GM19452 (cell line): ENCODE results near the gene BEST3.
A peak's percentile ranks its signal among the peaks of the same experiment; 100 is the strongest.

Source experiments
- ATAC-seq: cut with Tn5 transposase; IDR thresholded peaks from one replicate; pipeline ENCODE4 v1.9.1; 2021; ENCODE audit not compliant: unreplicated experiment

BEST3 gene

GRCh38 chr12:69698769-69699540 is at the start of gene BEST3:
TSS of gene BEST3 (minus strand) at chr12:69699303. CDS start at chr12:69697798, 1,505 bp downstream.
- ATAC-seq = no peak

GRCh38 chr12:69744109-69744508 is 45.0 kb upstream of the BEST3 start:
- no peak for ATAC-seq

GRCh38 chr12:69739287-69740191 is 40.4 kb upstream of the BEST3 start:
- peak; percentile 50 for ATAC-seq

DNA sequence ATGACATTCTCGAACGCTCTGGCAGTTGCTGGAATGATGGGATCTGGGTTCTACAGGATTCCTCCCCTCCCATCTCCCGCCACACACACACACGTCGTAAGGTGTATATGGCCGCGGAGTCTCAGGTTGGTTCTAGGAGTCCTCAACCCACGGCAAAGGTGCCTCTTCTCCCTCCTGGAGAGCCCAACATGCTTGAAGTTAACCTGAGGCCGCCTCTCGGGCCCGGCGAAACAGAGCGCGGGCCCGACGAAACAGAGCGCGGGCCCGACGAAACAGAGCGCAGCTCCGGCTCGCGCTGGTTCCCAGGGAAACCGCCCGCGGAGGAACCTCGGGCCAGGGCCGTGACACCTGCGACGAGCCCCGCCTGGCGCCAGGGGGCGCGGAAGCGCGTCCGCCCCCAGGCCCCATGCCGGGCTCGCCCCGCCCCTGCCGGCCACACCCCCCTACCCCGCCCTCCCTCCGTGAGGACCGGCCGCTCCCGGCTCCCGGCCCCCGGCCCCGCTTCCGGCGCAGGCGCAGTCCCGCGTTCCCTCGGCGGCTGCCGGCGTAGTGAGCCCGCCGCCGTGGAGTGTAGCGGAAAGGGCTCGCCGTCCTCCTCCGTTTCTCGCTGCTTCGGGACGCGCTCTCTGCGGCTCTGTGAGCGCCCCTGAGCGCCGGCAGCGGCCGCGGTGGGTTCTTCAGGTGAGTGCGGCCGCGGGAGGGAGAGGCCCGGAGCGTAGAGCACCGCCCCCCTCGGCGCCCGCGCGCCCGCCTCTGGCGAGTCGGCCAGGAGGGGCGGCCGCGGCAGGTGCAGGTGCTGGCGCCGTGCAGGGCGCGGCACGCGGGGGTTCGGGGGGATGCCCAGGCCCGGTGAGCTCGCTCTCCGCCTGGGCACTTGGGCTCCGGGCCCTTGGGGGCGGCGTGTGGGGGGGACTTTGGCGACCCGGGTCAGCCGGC is 39.5 kb upstream of the BEST3 start, which contains the start of gene RAB3IP:
TSS of gene RAB3IP (plus strand) at position 510 of the 936 bp plus-strand sequence. CDS start 16,549 bp downstream, outside the sequence.
- peak; percentile 76 for ATAC-seq

DNA sequence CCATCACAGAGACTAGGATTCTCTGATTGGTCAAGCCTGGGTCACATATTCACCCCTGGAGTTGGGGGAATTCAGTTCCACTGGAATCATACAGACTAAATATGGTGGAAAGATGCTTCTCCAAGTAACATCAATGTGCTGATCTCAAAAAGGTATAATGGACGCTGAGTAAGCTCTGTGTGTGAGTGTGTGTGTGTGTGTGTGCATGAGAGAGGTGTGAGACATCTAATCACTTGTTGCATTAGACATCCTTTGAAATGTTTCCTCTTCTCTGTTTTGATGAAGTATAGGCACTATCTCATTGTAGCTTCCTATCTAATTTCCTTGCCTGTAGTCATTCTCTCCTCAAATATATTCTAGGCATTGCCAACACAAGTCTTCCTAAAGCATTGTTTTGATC is 34.5 kb upstream of the BEST3 start:
- ATAC-seq = no peak

GRCh38 chr12:69732088-69732487 is 33.0 kb upstream of the BEST3 start:
- ATAC-seq = no peak

DNA sequence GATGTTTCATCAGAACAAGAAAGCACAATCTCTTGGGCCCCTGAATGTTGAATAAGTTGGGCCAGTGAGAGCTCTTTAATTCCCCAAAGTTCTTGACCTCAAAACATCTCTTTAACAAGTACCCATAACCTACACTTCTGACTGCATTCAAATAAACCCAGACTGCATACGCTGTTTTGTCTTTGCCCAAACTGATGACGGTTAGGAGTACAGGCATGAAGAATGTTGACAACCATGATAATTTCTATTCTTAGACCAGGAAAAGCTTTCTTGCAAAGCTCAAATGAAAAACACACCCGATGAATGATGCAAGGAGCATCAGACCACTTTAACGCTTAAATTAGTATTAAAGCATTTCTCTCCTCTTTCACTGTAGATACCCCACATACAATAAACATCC is 27.8 kb upstream of the BEST3 start:
- no peak for ATAC-seq

DNA sequence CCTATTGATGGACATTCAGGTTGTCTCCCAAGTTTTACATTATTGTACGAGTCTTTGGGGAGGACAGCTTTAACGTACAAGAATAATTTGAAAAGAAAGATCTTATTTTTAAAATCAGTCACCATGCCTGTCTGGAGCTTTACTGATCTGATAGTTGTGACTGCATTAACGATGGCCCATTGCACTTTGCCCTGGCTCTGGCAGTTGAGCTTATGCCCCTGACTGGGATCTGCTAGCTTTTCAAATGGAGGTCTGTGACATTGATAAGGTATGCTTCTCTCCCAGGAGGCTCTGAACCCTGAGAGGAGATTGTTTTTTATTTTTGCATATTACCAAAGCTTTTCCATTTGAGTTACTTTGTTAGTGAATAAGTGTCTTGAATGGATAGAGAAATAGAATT is 21.6 kb upstream of the BEST3 start:
- ATAC-seq = no peak

GRCh38 chr12:69719336-69720316 is 20.5 kb upstream of the BEST3 start:
- ATAC-seq = no peak

- ATAC-seq = no peak
Observed at GRCh38 chr12:69714542-69714941, 15.4 kb upstream of the BEST3 start.

DNA sequence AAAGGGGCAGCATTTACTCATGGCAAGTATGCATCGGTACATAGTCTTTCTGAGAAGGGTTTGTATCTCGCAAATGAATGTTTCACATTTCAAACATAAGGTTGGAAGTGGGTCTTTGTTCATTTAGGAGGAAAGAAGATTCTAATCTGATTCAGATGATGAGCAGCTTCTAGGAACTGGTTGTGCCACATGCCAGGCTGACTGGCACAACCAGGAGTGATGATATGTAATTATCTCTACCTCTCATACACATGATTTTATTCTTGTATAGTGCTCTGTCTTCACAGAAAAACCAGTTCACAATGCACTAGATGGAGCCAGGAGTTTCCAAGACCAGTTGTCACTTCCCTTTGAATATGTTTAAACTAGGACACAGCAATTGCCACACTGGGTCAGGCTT is 13.7 kb upstream of the BEST3 start:
- no peak for ATAC-seq

DNA sequence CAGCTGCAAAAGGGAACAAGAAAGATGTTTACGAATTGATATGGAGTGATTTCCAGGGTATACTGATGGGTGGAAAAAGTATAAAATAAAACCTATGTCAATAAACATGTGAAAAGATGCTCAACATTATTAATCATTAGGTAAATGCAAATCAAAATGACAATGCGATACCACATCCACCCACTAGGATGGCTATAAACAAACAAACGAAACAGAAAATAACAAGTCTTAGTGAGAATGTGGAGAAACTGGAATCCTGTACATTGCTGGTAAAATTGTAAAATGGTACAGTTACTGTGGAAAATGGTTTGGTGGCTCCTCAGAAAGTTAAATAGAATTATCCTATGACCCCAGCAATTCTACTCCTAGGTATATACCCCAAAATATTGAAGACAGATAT is 9.5 kb upstream of the BEST3 start:
- no peak for ATAC-seq

DNA sequence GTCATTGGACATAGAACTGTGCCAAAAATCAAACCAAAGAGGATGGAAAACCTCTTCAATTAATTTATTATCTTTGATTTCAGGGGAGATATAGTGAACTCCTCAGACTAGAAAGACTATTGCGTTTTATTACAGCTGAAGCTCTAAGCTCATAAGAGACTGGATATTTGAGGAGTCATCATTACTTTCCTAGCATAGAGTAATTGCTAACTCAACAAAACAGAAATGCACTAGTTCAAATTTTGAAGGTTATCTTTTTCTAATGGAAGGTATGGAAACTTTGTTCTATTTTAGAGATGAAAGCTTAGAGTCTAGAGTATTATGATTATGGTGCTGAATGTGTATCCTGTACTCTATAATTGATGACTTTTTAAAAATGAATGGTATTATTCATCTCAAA is 5.3 kb upstream of the BEST3 start:
- ATAC-seq = no peak

DNA sequence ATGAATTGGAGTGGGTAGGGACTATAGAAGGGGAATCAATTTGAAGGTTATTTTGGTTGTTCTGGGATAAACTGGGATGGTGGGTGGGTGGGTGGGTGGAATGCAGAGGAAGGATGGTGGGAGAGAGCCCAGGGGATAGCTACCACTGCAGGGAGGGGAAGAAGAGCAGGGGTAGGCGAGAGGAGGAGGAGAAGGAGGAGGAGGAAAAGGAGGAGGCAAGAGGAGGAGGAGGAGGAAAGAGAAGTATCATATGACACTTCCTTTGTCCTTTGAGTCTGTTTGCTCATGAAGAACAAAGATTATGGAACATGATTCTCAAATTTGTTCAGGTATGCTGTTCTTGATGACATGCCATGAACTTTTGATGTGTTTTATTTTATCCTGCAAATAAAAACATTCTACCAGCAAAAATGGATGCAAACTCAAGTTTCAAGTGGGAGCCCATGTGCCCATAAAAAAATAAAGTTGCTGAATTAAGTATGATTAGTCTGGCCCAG is 4.1 kb upstream of the BEST3 start:
- no peak for ATAC-seq

- ATAC-seq = no peak
Observed at GRCh38 chr12:69701826-69702225, 2.7 kb upstream of the BEST3 start.

- ATAC-seq = no peak
Observed at GRCh38 chr12:69698054-69698453, 1.0 kb downstream of the BEST3 start.

- no peak for ATAC-seq
Observed at GRCh38 chr12:69694123-69694522, 5.0 kb downstream of the BEST3 start.

DNA sequence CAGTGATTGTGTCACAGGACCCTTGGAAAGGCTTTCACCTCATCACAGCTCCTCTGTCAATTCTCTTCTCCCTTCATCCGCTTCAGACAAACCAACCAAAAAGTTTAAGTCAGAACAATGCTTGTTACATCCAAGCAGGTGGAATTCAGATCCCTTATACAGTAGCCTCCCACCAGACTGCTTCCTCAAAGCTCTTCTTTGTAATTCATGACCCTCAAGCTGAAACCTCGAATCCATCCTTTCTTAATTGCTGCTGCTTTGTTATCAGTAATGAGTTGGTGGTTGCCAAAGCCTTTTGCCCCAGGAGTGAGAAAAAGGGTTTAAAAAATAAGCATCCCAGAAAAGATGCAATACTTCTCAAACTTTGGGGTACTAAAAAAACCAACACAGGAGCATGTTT is 9.5 kb downstream of the BEST3 start:
- no peak for ATAC-seq
